GM13977 (cell line): ENCODE measurements around the gene MUC15.

Experiments used
- DNase-seq: peaks from one replicate; pipeline ENCODE4 v3.0.0; 2012; ENCODE audit warnings: low spot score
- CTCF ChIP-seq: IDR thresholded peaks from 2 replicates; pipeline ENCODE4 v1.5.1; 2012; ENCODE audit warnings: mild to moderate bottlenecking, control low read depth; ENCODE audit not compliant: insufficient read depth; ENCODE audit errors: extremely low read depth, missing control alignments
- in situ Hi-C: fragments of 300-500 bp; cut with MboI; formaldehyde crosslinking; loops from one replicate; pipeline ENCODE4 v1.12.0; 2022; ENCODE audit warnings: low sequenced_read_pairs, low pct_unique_long_range_greater_than_20kb, mixed read lengths, inconsistent platforms; ENCODE audit not compliant: unreplicated experiment

Gene MUC15

GRCh38 chr11:26587073-26587472 lies 15.0 kb upstream of the MUC15 start:
- in situ Hi-C loops = no loop called here
- TF ChIP-seq CTCF = no peak
- DNase-seq = no peak

GRCh38 chr11:26584818-26585217 lies 12.8 kb upstream of the MUC15 start:
- TF ChIP-seq CTCF = no peak
- in situ Hi-C loops = no loop called here
- peak; percentile 10 for DNase-seq

- DNase-seq = no peak
- in situ Hi-C loops = no loop called here
- no peak for TF ChIP-seq CTCF
These were observed 11.5 kb upstream of the MUC15 start for GRCh38 chr11:26583550-26583949.

GRCh38 chr11:26580929-26581328 lies 8.9 kb upstream of the MUC15 start:
- no peak for TF ChIP-seq CTCF
- no peak for DNase-seq
- in situ Hi-C loops = no loop called here

GRCh38 chr11:26579683-26580082 lies 7.6 kb upstream of the MUC15 start:
- no peak for DNase-seq
- TF ChIP-seq CTCF = no peak
- in situ Hi-C loops = no loop called here

GRCh38 chr11:26578998-26579661 lies 7.1 kb upstream of the MUC15 start:
- DNase-seq = no peak
- TF ChIP-seq CTCF = no peak
- in situ Hi-C loops = no loop called here

GRCh38 chr11:26575946-26576345 lies 3.9 kb upstream of the MUC15 start:
- in situ Hi-C loops = no loop called here
- no peak for TF ChIP-seq CTCF
- no peak for DNase-seq
